IMR-90 (cell line): ENCODE results near the gene DOCK2. TPM values are rescaled to one million over a fixed set of nuclear protein-coding genes. Genes with fewer than 3 reads are reported as not detected.

ENCODE experiments used
- ATAC-seq: fragments of 200-7000 bp; cut with Tn5 transposase; 2 replicates; pipeline ENCODE4 v1.9.1; 2020; ENCODE audit warnings: low read depth, mild to moderate bottlenecking, moderate library complexity
- BruUV-seq: library from RNA; stranded (reverse); fragments of 400-500 nt; replicated peaks from 2 replicates; lab custom pipeline; 2021; lab: Mats Ljungman, UMichigan
- CTCF ChIA-PET: fragments of 300-600 bp; formaldehyde crosslinking; extraction: SDS; loops from one replicate; lab custom pipeline; 2021; ENCODE audit warnings: antibody characterized with exemption; lab: Yijun Ruan, JAX
- POLR2A ChIA-PET: fragments of 300-600 bp; sonication (Branson Sonifier 250); formaldehyde crosslinking; loops from one replicate; lab custom pipeline; 2022; ENCODE audit warnings: antibody characterized with exemption; ENCODE audit not compliant: unreplicated experiment; lab: Charles Lee
- DNase-seq: peaks from one replicate; pipeline ENCODE4 v3.0.0; 2013
- H2AFZ ChIP-seq: replicated peaks from 2 replicates; pipeline ENCODE3; 2013; ENCODE audit warnings: low read length, mild to moderate bottlenecking; ENCODE audit not compliant: poor library complexity
- H2AK5ac ChIP-seq: 2 replicates; pipeline ENCODE4 v1.6.1; 2013; ENCODE audit warnings: low read depth, low read length, inconsistent platforms
- H2AK9ac ChIP-seq: replicated peaks from 2 replicates; pipeline ENCODE3; 2013; ENCODE audit warnings: mild to moderate bottlenecking, low read depth, low read length, moderate library complexity; ENCODE audit not compliant: poor library complexity
- H2BK120ac ChIP-seq: 2 replicates; pipeline ENCODE4 v1.6.1; 2013; ENCODE audit warnings: low read depth, low read length, inconsistent platforms
- H2BK15ac ChIP-seq: 3 replicates; pipeline ENCODE4 v1.6.1; 2013; ENCODE audit warnings: low read depth, low read length, inconsistent platforms
- H2BK20ac ChIP-seq: 2 replicates; pipeline ENCODE4 v1.6.1; 2013; ENCODE audit warnings: low read depth, mild to moderate bottlenecking, inconsistent platforms, low read length, moderate library complexity
- H2BK5ac ChIP-seq: 2 replicates; pipeline ENCODE4 v1.6.1; 2013; ENCODE audit warnings: mild to moderate bottlenecking, low read depth, low read length, inconsistent platforms; ENCODE audit not compliant: poor library complexity, severe bottlenecking
- H3K14ac ChIP-seq: replicated peaks from 2 replicates; pipeline ENCODE4 v1.6.1; 2013; ENCODE audit warnings: low read depth, low read length, inconsistent platforms
- H3K18ac ChIP-seq: 2 replicates; pipeline ENCODE4 v1.6.1; 2013; ENCODE audit warnings: low read depth, low read length, control low read depth
- H3K23ac ChIP-seq: 2 replicates; pipeline ENCODE4 v1.6.1; 2013; ENCODE audit warnings: low read depth, low read length, inconsistent platforms
- H3K27ac ChIP-seq: 2 replicates; pipeline ENCODE4 v1.5.1; 2013; ENCODE audit warnings: mild to moderate bottlenecking, control low read depth, low read length; ENCODE audit not compliant: insufficient read depth
- H3K27me3 ChIP-seq: 2 replicates; pipeline ENCODE4 v1.6.1; 2013; ENCODE audit warnings: low read length; ENCODE audit not compliant: control insufficient read depth, insufficient read depth
- H3K36me3 ChIP-seq: 2 replicates; pipeline ENCODE4 v1.6.1; 2013; ENCODE audit warnings: low read length, mixed read lengths; ENCODE audit not compliant: control insufficient read depth, insufficient read depth
- H3K4ac ChIP-seq: 2 replicates; pipeline ENCODE4 v1.6.1; 2013; ENCODE audit warnings: low read depth, low read length, inconsistent platforms
- H3K4me1 ChIP-seq: 2 replicates; pipeline ENCODE4 v1.6.1; 2013; ENCODE audit warnings: low read length, mixed read lengths; ENCODE audit not compliant: control insufficient read depth, insufficient read depth
- H3K4me2 ChIP-seq: 2 replicates; pipeline ENCODE4 v1.6.1; 2013; ENCODE audit warnings: low read depth, mild to moderate bottlenecking, control low read depth, low read length, moderate library complexity
- H3K4me3 ChIP-seq: 2 replicates; pipeline ENCODE4 v1.5.1; 2013; ENCODE audit warnings: low read depth, mild to moderate bottlenecking, control low read depth, low read length, moderate library complexity; ENCODE audit not compliant: insufficient read depth
- H3K56ac ChIP-seq: 2 replicates; pipeline ENCODE4 v1.6.1; 2013; ENCODE audit warnings: low read length, inconsistent platforms; ENCODE audit not compliant: insufficient read depth; ENCODE audit errors: extremely low read depth
- H3K79me1 ChIP-seq, 2 experiments: 2 replicates each; pipeline ENCODE4 v1.6.1; 2013; ENCODE audit warnings: low read length in 2 of 2, inconsistent platforms in 1 of 2, low read depth in 1 of 2
- H3K9ac ChIP-seq: 2 replicates; pipeline ENCODE4 v1.6.1; 2013; ENCODE audit warnings: low read depth, low read length, control low read depth
- H3K9me1 ChIP-seq: 2 replicates; pipeline ENCODE4 v1.6.1; 2013; ENCODE audit warnings: low read length, inconsistent platforms; ENCODE audit not compliant: insufficient read depth
- H3K9me3 ChIP-seq: 2 replicates; pipeline ENCODE4 v1.6.1; 2013; ENCODE audit warnings: low read length; ENCODE audit not compliant: control insufficient read depth, insufficient read depth
- H4K20me1 ChIP-seq: 2 replicates; pipeline ENCODE4 v1.6.1; 2013; ENCODE audit warnings: low read length, inconsistent platforms; ENCODE audit not compliant: insufficient read depth
- H4K5ac ChIP-seq: 2 replicates; pipeline ENCODE4 v1.6.1; 2013; ENCODE audit warnings: mild to moderate bottlenecking, low read depth, low read length, control low read depth
- H4K8ac ChIP-seq, 2 experiments: 2 replicates each; pipeline ENCODE4 v1.6.1; 2013; ENCODE audit warnings: low read depth in 2 of 2, low read length in 2 of 2, control low read depth in 1 of 2, inconsistent platforms in 1 of 2
- H4K91ac ChIP-seq: 2 replicates; pipeline ENCODE4 v1.6.1; 2013; ENCODE audit warnings: low read depth, low read length, inconsistent platforms; ENCODE audit not compliant: insufficient read depth
- BHLHE40 ChIP-seq: fragments of 150-350 bp; IDR thresholded peaks from 2 replicates; pipeline ENCODE4 v1.6.1; 2016; ENCODE audit warnings: mild to moderate bottlenecking, low read depth, low read length
- CEBPB ChIP-seq: IDR thresholded peaks from 2 replicates; pipeline ENCODE4 v1.6.1; 2012; ENCODE audit warnings: low read depth, low read length, improper control_type of control experiment
- CHD1 ChIP-seq: IDR thresholded peaks from 2 replicates; pipeline ENCODE4 v1.6.1; 2012; ENCODE audit warnings: low read depth, low read length, improper control_type of control experiment
- CTCF ChIP-seq: conservative IDR thresholded peaks from 2 replicates; pipeline ENCODE4 v1.5.1; 2012; ENCODE audit warnings: mild to moderate bottlenecking, low read depth, low read length, improper control_type of control experiment
- FOS ChIP-seq: fragments of 150-350 bp; IDR thresholded peaks from 2 replicates; pipeline ENCODE4 v1.6.1; 2016; ENCODE audit warnings: low read depth, low read length
- MAFK ChIP-seq: IDR thresholded peaks from 2 replicates; pipeline ENCODE4 v1.6.1; 2012; ENCODE audit warnings: low read depth, low read length, improper control_type of control experiment
- MAZ ChIP-seq: IDR thresholded peaks from 2 replicates; pipeline ENCODE4 v1.6.1; 2012; ENCODE audit warnings: low read depth, mild to moderate bottlenecking, low read length, improper control_type of control experiment, moderate library complexity, borderline replicate concordance
- MXI1 ChIP-seq: IDR thresholded peaks from 2 replicates; pipeline ENCODE4 v1.6.1; 2012; ENCODE audit warnings: low read depth, mild to moderate bottlenecking, low read length, moderate library complexity, borderline replicate concordance
- NFE2L2 ChIP-seq: fragments of 150-350 bp; IDR thresholded peaks from 2 replicates; pipeline ENCODE4 v1.6.1; 2016; ENCODE audit warnings: low read depth, mild to moderate bottlenecking, low read length
- POLR2A ChIP-seq: IDR thresholded peaks from 2 replicates; pipeline ENCODE4 v1.6.1; 2012; ENCODE audit warnings: mild to moderate bottlenecking, low read depth, low read length
- RAD21 ChIP-seq: IDR thresholded peaks from 2 replicates; pipeline ENCODE4 v1.6.1; 2012; ENCODE audit warnings: low read length, improper control_type of control experiment
- RCOR1 ChIP-seq: IDR thresholded peaks from 2 replicates; pipeline ENCODE4 v1.6.1; 2012; ENCODE audit warnings: mild to moderate bottlenecking, low read length, improper control_type of control experiment; ENCODE audit not compliant: insufficient replicate concordance
- RFX5 ChIP-seq: IDR thresholded peaks from 2 replicates; pipeline ENCODE4 v1.8.0; 2012; ENCODE audit warnings: low read depth, mild to moderate bottlenecking, low read length, moderate library complexity
- SMC3 ChIP-seq: fragments of 150-350 bp; IDR thresholded peaks from 2 replicates; pipeline ENCODE4 v1.6.1; 2016; ENCODE audit warnings: low read depth, mild to moderate bottlenecking, antibody characterized with exemption, low read length, moderate library complexity
- WGBS, 2 experiments: methylation state at CpG; one replicate each; pipeline versions ENCODE4 v1.1.5 to v1.1.7; 2013; ENCODE audit warnings: missing lambda C conversion rate in 2 of 2; ENCODE audit not compliant: insufficient read length in 1 of 2; ENCODE audit errors: extremely low coverage in 2 of 2; 5-methylcytosine and 5-hydroxymethylcytosine counted together
- dilution Hi-C: fragments of 300-500 bp; cut with HindIII; formaldehyde crosslinking; loops from one replicate; pipeline ENCODE4 v1.14.3; 2018; ENCODE audit warnings: low sequenced_read_pairs; ENCODE audit not compliant: unreplicated experiment
- in situ Hi-C: fragments of 300-500 bp; cut with MboI; formaldehyde crosslinking; loops from 3 replicates; pipeline ENCODE4 v1.14.3; 2019; ENCODE audit warnings: low sequenced_read_pairs, inconsistent platforms, mixed read lengths
- intact Hi-C: fragments of 100-400 bp; cut with micrococcal nuclease; formaldehyde crosslinking; loops from 2 replicates; pipeline ENCODE4 v1.10.0; 2022
- polyA plus RNA-seq, 3 experiments: library from polyadenylated mRNA; depleted of rRNA; stranded (reverse); fragments of >200 nt; gene quantifications; 2 replicates each; pipeline ENCODE4 v1.2.3, GENCODE V29; 2012; ENCODE audit warnings: low replicate concordance in 1 of 3
- total RNA-seq: library from RNA; depleted of rRNA; stranded (reverse); fragments of >200 nt; gene quantifications from 2 replicates; pipeline ENCODE4 v1.2.3, GENCODE V29; 2012
- TF ChIP-seq, protein P1 (sequence below): fragments of 150-350 bp; IDR thresholded peaks from 2 replicates; pipeline ENCODE4 v1.6.1; 2017; ENCODE audit warnings: mild to moderate bottlenecking, antibody characterized with exemption, low read length, low read depth
- TF ChIP-seq, protein P2 (sequence below): fragments of 150-350 bp; IDR thresholded peaks from 2 replicates; pipeline ENCODE4 v1.6.1; 2016; ENCODE audit warnings: low read depth, mild to moderate bottlenecking, low read length, moderate library complexity, borderline replicate concordance

DOCK2 gene
- total and polyA plus RNA-seq, 2 of the 4 experiments (the other 2 are of a cell fraction), result 0.72 to 3.0 TPM

- in situ Hi-C loops, result no loop called here
- CTCF ChIA-PET, result no interaction called here
These were observed 12.4 kb downstream of the DOCK2 start for GRCh38 chr5:169649486-169649885.

More at GRCh38 chr5:169649486-169649885, 12.4 kb downstream of the DOCK2 start:
- no peak for DNase-seq
- TF ChIP-seq RCOR1, result no peak
- no peak for TF ChIP-seq RAD21
- TF ChIP-seq MXI1, result no peak
- TF ChIP-seq MAZ, result no peak
- no peak for TF ChIP-seq CHD1
- TF ChIP-seq BHLHE40, result no peak
- TF ChIP-seq FOS, result no peak
- no peak for TF ChIP-seq CEBPB
- no peak for TF ChIP-seq CTCF
- no peak for TF ChIP-seq RFX5
- TF ChIP-seq MAFK, result no peak
- TF ChIP-seq, protein P1, sequence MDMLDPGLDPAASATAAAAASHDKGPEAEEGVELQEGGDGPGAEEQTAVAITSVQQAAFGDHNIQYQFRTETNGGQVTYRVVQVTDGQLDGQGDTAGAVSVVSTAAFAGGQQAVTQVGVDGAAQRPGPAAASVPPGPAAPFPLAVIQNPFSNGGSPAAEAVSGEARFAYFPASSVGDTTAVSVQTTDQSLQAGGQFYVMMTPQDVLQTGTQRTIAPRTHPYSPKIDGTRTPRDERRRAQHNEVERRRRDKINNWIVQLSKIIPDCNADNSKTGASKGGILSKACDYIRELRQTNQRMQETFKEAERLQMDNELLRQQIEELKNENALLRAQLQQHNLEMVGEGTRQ, result no peak
- no peak for TF ChIP-seq NFE2L2
- no peak for TF ChIP-seq SMC3
- TF ChIP-seq, protein P2, sequence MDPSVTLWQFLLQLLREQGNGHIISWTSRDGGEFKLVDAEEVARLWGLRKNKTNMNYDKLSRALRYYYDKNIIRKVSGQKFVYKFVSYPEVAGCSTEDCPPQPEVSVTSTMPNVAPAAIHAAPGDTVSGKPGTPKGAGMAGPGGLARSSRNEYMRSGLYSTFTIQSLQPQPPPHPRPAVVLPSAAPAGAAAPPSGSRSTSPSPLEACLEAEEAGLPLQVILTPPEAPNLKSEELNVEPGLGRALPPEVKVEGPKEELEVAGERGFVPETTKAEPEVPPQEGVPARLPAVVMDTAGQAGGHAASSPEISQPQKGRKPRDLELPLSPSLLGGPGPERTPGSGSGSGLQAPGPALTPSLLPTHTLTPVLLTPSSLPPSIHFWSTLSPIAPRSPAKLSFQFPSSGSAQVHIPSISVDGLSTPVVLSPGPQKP, result no peak
- TF ChIP-seq POLR2A, result no peak
- peak overlapping the region; percentile 23; the same call in 1 of the 2 replicates for H2AK5ac ChIP-seq
- H3K18ac ChIP-seq, result peak overlapping the region; percentile 16; the same call in 1 of the 2 replicates
- H4K91ac ChIP-seq, result no peak overlapping the region
- POLR2A ChIA-PET, result no interaction called here
- dilution Hi-C loops, result no loop called here
- no peak overlapping the region for H3K23ac ChIP-seq
- H2BK15ac ChIP-seq, result peak overlapping the region; percentile 61; the same call in 2 of the 3 replicates
- H3K14ac ChIP-seq, result peak overlapping the region; percentile 48
- no peak overlapping the region for H3K56ac ChIP-seq
- peak overlapping the region; percentile 67 for H3K4ac ChIP-seq
- no peaks in the 10 kb centered on the region for H4K20me1 ChIP-seq
- H2AK9ac ChIP-seq, result no peak overlapping the region
- intact Hi-C loops, result no loop called here
- WGBS, 2 experiments, result 100% methylated on average over 1 of the region's 7 CpGs; no CpG with 5 or more reads in 1 of the 2 experiments
- H2BK20ac ChIP-seq, result peak overlapping the region; percentile 27
- H3K27ac ChIP-seq, result no peak overlapping the region
- H4K8ac ChIP-seq, result peak overlapping the region in 1 of 2 experiments; percentile 11; a peak in 1 of 4 replicates
- no peak overlapping the region for H3K9ac ChIP-seq
- no peak overlapping the region for H3K4me2 ChIP-seq
- 0 out of 4 replicates have a peak, but pooled peaks cover 0 to 5% of the 10 kb centered on the region in 2 experiments for H3K79me1 ChIP-seq
- H3K9me3 ChIP-seq, result no peaks in the 10 kb centered on the region
- H4K5ac ChIP-seq, result no peak overlapping the region
- peaks cover 24% of the 10 kb centered on the region for H3K9me1 ChIP-seq
- no peak for ATAC-seq
- H3K4me3 ChIP-seq, result no peak overlapping the region
- H3K4me1 ChIP-seq, result peaks cover 26% of the 10 kb centered on the region
- peak overlapping the region; percentile 46 for H2BK5ac ChIP-seq
- H2AFZ ChIP-seq, result no peak overlapping the region
- no peaks in the 10 kb centered on the region for H3K36me3 ChIP-seq
- H2BK120ac ChIP-seq, result peak overlapping the region; percentile 79
- no TSS peak for BruUV-seq
- H3K27me3 ChIP-seq, result no peaks in the 10 kb centered on the region
